Measurements from ENCODE around the gene OGN.

The OGN gene

GRCh38 chr9:92402826-92403745, 1.3 kb downstream of the OGN start:
- DNase-seq = no peak

DNA sequence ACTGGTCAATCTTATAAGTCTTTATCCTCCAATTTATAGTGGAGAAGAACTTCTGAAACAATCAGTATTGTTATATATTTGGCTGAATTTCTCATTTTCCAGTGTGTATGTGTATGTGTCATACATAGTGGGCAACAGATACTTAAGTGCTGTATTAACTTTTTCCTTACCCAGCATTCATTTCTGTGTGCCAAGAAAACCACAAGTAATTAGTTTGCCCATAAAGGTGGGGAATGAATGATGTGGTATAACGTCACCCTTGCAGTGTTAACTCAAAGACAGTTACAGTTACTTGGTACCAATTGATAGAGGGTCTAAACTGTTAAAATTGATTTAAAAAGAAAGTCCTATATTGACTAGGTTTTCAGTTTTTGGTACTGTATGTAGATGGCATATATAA, 2.0 kb downstream of the OGN start:
- no peak for DNase-seq

DNA sequence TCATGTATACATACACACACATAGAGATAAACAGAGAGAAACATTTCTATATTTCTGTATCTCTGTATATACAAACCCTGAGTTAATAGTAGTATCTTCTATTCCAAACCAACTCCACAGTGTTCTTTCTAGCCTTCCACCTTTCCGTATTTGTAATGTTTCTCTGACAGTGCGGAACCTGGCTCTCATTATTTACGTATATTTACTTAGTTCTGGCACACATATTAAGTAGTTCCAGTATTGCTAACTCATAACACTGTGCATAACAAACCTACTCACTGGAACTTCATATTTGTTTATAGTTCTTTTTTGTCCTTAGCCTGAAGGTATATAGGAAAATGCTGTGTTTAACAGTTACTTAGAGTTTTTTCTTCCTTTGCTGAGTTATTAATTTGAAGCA, 6.5 kb downstream of the OGN start:
- no peak for DNase-seq

DNA sequence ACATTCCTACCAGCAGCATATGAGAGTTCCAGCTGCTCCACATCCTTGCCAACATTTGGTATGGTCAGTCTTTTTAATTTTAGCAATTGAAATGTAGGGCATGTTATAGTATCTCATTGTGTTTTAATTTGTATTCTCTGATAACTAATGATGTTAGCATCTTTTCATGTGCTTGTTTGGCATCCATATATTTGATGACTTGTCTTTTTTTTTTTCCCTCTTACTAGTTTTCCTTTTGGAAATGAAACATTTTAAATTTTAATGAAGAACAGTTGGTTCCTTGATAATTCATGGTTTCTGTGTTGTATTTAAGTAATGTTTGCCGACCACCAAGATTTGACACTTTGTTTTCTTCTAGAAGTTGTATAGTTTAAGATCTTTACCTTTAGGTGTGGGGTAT, 8.8 kb downstream of the OGN start:
- DNase-seq = no peak

DNA sequence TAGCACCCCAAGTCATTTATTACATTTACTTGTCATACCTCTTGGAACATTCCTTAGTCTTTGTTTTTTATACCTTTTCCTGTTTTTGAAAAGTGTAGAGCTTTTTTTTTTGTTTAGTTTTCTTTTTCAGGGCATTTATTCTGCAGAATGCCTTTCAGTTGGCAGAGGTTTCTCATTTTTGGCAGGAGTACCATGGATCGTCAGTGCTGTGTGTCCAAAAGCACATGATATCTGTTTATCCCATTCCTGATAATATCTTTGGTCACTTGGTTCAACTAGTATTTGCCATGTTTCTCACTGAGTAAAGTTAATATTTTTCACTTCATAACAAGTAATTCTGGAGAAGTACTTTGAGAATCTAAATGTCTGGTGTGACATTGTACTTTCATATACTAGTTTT, 10.7 kb downstream of the OGN start:
- DNase-seq = no peak

DNA sequence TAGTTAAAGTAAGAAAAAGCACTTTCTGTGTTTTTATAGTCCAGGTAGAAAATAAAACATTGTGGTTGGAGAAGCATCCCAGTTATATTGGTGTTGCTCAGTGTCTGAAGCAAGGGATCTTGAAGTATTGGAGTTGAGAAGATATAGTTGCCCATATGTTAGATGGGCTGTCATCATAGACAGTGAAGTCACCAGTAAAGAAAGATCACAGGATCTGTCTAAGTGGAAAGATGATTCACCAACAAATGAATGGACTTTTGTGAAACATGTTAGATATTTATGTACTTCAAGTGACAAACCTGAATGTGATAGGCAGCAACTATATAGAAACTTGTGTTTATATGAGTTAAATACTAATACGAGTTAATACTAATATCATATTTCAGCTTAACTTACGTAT, 11.7 kb downstream of the OGN start:
- DNase-seq = no peak

DNA sequence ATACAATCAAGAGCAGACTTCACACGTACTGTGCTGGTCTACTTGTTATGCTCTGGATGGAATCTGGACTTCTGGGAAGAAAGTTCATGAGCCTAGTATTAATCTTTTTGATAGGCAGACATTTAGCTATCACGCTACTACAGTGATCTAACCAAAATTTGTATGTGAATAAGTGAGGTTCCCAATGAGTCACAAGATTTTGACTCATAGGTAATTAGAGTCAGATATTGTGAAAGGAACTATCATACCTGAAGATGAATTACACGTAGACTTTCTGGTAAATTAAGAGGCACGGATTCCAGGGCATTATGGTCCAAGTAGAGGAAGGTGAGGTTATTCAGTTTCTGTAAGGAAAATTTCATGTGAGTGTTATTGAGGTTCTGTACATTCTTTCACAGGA, 18.4 kb downstream of the OGN start:
- no peak for DNase-seq

DNA sequence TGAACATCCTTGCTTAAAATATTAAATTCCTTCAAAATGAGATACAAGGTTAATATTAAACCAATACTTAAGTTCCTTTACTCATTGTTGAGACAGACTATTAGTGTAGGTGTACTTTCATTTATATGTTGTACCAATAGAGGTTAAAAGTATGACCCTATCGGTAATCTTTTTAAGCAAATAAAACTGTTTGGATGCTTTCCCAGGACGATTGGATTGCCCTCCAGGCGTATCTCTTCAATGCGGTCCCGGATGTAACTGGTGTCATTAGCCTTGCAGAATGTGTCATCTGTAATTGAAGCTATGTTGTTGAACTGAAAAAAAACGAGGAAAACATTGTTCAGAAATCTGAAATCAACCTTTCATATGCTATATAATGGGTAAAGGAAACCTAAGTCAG, 18.9 kb downstream of the OGN start:
- no peak for DNase-seq

GRCh38 chr9:92385001-92385400, 19.4 kb downstream of the OGN start:
- no peak for DNase-seq

GRCh38 chr9:92384375-92384774, 20.0 kb downstream of the OGN start:
- DNase-seq = no peak

GRCh38 chr9:92381775-92382174, 22.6 kb downstream of the OGN start:
- no peak for DNase-seq

DNA sequence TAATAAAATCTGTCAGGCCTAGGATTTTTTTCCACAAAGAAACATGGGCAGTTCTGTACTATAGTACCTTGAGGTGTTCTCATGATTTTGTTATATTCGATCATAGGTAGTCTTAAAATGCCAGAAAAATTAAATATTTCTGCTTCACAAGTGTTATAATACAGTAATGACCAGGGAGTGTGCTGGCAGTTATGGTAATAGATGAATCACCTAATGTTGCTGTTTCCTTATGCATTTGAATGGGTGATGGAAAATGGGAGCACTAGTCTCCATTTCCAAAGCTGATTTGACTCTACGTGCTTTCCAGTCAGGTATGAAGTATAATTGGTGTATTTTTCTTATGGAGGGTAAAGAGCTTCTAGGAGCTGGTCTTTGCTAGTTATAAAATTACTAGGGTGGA, 23.8 kb downstream of the OGN start:
- DNase-seq = no peak

DNA sequence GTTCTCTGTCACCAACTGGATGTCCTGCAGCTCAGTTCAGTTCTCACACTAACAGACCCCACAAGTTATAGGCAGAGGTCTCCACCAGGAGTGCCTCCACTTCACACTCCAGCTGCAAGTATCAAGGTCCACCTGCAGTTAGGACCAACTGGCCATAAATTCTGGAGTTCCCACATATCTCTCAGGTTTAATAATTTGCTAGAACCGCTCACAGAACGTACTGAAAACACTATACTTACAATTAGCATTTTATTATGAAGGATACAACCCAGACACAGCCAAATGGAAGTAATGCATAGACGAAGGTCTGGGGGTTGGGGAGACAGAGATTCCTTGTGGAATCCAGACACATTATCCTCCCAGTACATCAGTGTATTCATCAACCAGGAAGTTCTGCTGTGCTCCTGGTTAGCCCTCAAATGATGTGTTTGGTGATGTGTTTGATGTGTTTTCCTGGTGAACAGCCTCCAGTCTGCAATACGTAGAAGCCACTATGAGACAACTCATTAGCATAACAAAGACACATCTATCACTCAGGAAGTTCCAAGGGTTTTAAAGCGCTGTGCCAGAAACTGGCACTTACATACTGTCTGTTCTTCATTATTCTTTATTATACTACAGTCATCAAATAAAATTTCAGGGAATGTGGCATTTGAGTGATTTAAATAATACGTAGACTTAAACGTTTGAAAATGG, 25.4 kb downstream of the OGN start:
- DNase-seq = no peak

DNA sequence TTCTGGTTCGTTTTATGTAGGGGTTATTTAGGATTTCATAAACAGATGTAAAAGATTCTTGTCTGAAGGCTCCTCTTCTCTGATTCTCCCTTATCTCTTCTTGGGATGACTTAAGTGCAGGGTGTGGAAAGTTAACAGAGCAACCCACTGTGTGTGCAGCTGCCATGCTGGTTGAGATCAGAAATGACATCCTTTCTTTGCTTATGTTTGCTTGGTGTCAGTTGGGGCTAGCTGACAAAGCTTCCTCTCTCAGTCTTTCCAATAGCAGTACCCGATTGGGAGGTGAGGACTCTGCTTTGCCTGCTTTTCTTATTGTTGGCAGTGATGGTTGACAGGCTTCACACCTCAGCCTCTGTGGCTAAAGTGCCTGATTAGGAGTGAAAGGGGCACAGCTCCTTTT, 26.5 kb downstream of the OGN start:
- DNase-seq = no peak

- no peak for DNase-seq
These were observed 31.2 kb downstream of the OGN start for GRCh38 chr9:92373167-92373566.

DNA sequence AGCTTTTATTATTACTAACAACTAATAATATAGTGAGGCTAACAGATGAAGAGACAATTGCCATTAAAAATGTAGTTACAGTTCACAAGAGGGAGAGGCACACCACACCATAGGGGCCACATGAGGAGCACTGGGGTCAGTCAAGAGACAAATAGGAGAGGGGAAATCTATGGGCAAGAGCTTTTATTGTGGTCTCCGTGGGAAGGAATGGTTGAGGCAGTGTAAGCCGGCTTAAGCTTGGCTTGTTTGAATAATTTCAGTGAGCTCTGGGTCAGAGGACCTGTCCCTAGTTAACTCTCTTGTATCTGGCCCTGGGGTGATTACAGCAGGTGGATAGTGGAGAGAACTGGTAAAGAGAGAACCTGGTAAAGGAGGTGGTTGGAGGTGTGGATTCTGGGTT, 35.3 kb downstream of the OGN start:
- no peak for DNase-seq

GRCh38 chr9:92360083-92360482, 44.3 kb downstream of the OGN start:
- DNase-seq = no peak

GRCh38 chr9:92359394-92359995, 44.9 kb downstream of the OGN start:
- no peak for DNase-seq

- no peak for DNase-seq
These were observed 51.3 kb downstream of the OGN start for GRCh38 chr9:92353051-92353450.

GRCh38 chr9:92350740-92351133, 53.6 kb downstream of the OGN start:
- no peak for DNase-seq

GRCh38 chr9:92349771-92350739, 54.3 kb downstream of the OGN start:
- DNase-seq = no peak

DNA sequence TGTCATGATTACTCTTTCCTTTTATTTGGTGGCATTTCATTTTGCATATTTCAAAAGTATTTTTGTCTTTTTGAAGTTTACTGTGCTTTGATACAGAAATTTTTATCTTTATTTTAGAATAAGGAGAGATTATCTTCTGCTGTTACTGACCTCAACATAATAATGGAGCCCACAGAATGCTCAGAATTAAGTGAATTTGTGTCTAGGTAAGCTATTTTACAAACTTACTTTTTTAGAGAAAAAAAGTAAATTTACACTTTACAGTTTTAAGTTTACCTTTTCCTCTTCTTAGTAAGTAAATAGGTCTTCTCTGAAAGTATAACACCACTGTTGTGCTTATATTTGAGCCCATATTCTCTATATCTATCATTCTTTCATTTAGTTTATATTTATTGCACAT, 58.8 kb downstream of the OGN start:
- no peak for DNase-seq

Data from activated gamma-delta T cell treated with Interleukin-2 at 50 U/mL for 16 hours (primary cell).